ENCODE results near the gene SLC25A52. TPM values are rescaled to one million over a fixed set of nuclear protein-coding genes. Genes with fewer than 3 reads are reported as not detected.
"Not testable (repeated sequence)": the region's sequence is repeated elsewhere in the genome, so short reads cannot be mapped to it uniquely, and the experiment has no call there.

Gene SLC25A52, protein sequence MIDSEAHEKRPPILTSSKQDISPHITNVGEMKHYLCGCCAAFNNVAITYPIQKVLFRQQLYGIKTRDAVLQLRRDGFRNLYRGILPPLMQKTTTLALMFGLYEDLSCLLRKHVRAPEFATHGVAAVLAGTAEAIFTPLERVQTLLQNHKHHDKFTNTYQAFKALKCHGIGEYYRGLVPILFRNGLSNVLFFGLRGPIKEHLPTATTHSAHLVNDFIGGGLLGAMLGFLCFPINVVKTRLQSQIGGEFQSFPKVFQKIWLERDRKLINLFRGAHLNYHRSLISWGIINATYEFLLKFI
- total RNA-seq (not detected), total RNA-seq (0 reads per million in 2 donors)

GRCh38 chr18:31760695-31761094 is at the start of gene SLC25A52:
Gene SLC25A52 (minus strand): TSS chr18:31760880. CDS start chr18:31760661, 219 bp downstream.
- ATAC-seq (no peak), DNase-seq (no peak)
- Mint-ChIP-seq H3K27ac (no peak within 1 kb of the TSS), H3K36me3 (ENCODE audit: low read depth) (peaks cover 4% of the 10 kb centered on the region), H3K4me3 (no peak within 1 kb of the TSS), H3K4me1 (no peaks in the 10 kb centered on the region), H3K27me3 (peaks cover 26% of the 10 kb centered on the region)
- H3K9me3 ChIP-seq (ENCODE audit: control insufficient read depth, low read length, poor library complexity, severe bottlenecking): no peaks in the 10 kb centered on the region

DNA sequence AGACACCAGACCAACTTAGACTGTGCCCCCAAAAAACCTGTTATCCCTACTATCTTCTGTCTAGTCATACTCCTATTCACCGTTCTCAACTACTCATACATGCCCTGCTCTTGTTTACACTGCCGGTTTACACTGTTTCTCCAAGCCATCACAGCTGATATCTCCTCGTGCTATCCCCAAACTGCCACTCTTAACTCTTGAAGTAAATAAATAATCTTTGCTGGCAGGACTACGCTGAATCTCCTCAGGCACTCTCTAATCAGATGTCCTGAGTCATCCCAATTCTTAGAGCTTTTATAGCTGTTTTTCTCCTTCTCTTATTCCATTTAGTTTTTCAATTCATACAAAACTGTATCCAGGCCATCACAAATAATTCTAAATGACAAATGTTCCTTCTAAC is 48.4 kb upstream of the SLC25A52 start:
- H3K4me1 Mint-ChIP-seq; H3K9me3 ChIP-seq (ENCODE audit: control insufficient read depth, low read length, poor library complexity, severe bottlenecking); DNase-seq; H3K36me3 Mint-ChIP-seq (ENCODE audit: low read depth); ATAC-seq; H3K4me3 Mint-ChIP-seq; H3K27me3 Mint-ChIP-seq; H3K27ac Mint-ChIP-seq: not testable (repeated sequence)

DNA sequence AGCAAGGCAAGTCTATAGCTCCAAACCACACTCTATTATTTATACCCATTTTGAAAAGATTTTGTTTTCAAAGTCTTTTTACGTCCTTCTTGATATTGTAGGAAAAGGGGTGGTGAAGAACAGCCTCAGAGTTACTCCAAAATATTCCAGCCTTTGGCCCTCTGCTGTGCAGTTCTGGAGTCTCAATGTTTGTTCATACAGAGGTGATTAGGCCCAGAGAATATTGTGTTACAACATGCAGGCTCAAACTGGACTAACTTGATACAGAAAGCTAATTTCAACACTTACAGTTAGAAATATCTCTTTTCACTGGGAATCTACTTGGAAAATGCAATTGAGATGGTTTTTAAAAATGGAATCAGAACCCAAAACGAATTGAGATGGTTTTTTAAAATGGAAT is 40.4 kb upstream of the SLC25A52 start:
- no peaks in the 10 kb centered on the region for H3K36me3 Mint-ChIP-seq (ENCODE audit: low read depth)
- H3K27ac Mint-ChIP-seq: no peak overlapping the region
- H3K9me3 ChIP-seq (ENCODE audit: control insufficient read depth, low read length, poor library complexity, severe bottlenecking): no peaks in the 10 kb centered on the region
- H3K4me3 Mint-ChIP-seq: no peak overlapping the region
- no peaks in the 10 kb centered on the region for H3K27me3 Mint-ChIP-seq
- no peak for ATAC-seq
- no peak for DNase-seq
- H3K4me1 Mint-ChIP-seq: no peaks in the 10 kb centered on the region

GRCh38 chr18:31799257-31799656 is 38.6 kb upstream of the SLC25A52 start:
- H3K9me3 ChIP-seq (ENCODE audit: control insufficient read depth, low read length, poor library complexity, severe bottlenecking); DNase-seq; H3K36me3 Mint-ChIP-seq (ENCODE audit: low read depth); H3K4me1 Mint-ChIP-seq; H3K27ac Mint-ChIP-seq; H3K4me3 Mint-ChIP-seq; ATAC-seq; H3K27me3 Mint-ChIP-seq: not testable (repeated sequence)

DNA sequence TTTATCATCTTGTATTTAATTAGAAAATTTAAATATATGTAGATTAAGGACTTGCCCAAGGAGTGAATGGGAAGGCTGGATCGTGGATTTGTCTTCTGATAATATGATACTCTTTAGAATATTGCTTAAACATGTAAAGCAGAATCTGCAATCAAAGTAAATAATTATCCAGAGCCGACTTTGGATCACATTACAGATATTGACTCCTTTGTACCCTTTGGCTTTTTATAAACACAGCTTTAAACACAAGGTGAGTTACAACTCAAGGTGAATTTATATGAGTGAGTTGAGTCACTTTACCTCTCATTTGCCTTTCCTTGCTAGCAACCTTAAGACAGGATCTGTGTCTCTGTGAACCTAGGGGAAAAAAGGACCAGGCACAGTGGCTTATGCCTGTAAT is 37.7 kb upstream of the SLC25A52 start:
- no peak for ATAC-seq
- peaks cover 1% of the 10 kb centered on the region for H3K4me1 Mint-ChIP-seq
- H3K27ac Mint-ChIP-seq: no peak overlapping the region
- no peaks in the 10 kb centered on the region for H3K9me3 ChIP-seq (ENCODE audit: control insufficient read depth, low read length, poor library complexity, severe bottlenecking)
- H3K27me3 Mint-ChIP-seq: no peaks in the 10 kb centered on the region
- H3K4me3 Mint-ChIP-seq: no peak overlapping the region
- no peaks in the 10 kb centered on the region for H3K36me3 Mint-ChIP-seq (ENCODE audit: low read depth)
- no peak for DNase-seq

- Mint-ChIP-seq H3K27ac (no peak overlapping the region), H3K4me3 (no peak overlapping the region), H3K4me1 (peaks cover 4% of the 10 kb centered on the region), H3K27me3 (no peaks in the 10 kb centered on the region), H3K36me3 (ENCODE audit: low read depth) (no peaks in the 10 kb centered on the region)
- H3K9me3 ChIP-seq (ENCODE audit: control insufficient read depth, low read length, poor library complexity, severe bottlenecking): no peaks in the 10 kb centered on the region
- ATAC-seq: no peak
- no peak for DNase-seq
Observed at GRCh38 chr18:31795747-31796146, 35.1 kb upstream of the SLC25A52 start.

GRCh38 chr18:31793531-31793930 is 32.9 kb upstream of the SLC25A52 start:
- H3K27me3 Mint-ChIP-seq: peaks cover 2% of the 10 kb centered on the region
- H3K9me3 ChIP-seq (ENCODE audit: control insufficient read depth, low read length, poor library complexity, severe bottlenecking): no peaks in the 10 kb centered on the region
- H3K27ac Mint-ChIP-seq: no peak overlapping the region
- no peaks in the 10 kb centered on the region for H3K36me3 Mint-ChIP-seq (ENCODE audit: low read depth)
- no peak overlapping the region for H3K4me3 Mint-ChIP-seq
- H3K4me1 Mint-ChIP-seq: peaks cover 4% of the 10 kb centered on the region
- no peak for DNase-seq
- no peak for ATAC-seq

- DNase-seq: no peak
- Mint-ChIP-seq H3K27ac (no peak overlapping the region), H3K27me3 (peaks cover 6% of the 10 kb centered on the region), H3K36me3 (ENCODE audit: low read depth) (no peaks in the 10 kb centered on the region), H3K4me3 (no peak overlapping the region), H3K4me1 (peaks cover 4% of the 10 kb centered on the region)
- no peaks in the 10 kb centered on the region for H3K9me3 ChIP-seq (ENCODE audit: control insufficient read depth, low read length, poor library complexity, severe bottlenecking)
- ATAC-seq: no peak
Observed at GRCh38 chr18:31792580-31792911, 31.9 kb upstream of the SLC25A52 start.

GRCh38 chr18:31791817-31792579 is 31.3 kb upstream of the SLC25A52 start:
- DNase-seq: no peak
- Mint-ChIP-seq H3K36me3 (ENCODE audit: low read depth) (no peaks in the 10 kb centered on the region), H3K27me3 (peaks cover 11% of the 10 kb centered on the region), H3K27ac (no peak overlapping the region), H3K4me3 (no peak overlapping the region), H3K4me1 (peaks cover 4% of the 10 kb centered on the region)
- no peaks in the 10 kb centered on the region for H3K9me3 ChIP-seq (ENCODE audit: control insufficient read depth, low read length, poor library complexity, severe bottlenecking)
- ATAC-seq: no peak

- Mint-ChIP-seq H3K36me3 (ENCODE audit: low read depth) (peaks cover 2% of the 10 kb centered on the region), H3K4me3 (no peak overlapping the region), H3K4me1 (peaks cover 4% of the 10 kb centered on the region), H3K27ac (no peak overlapping the region), H3K27me3 (peaks cover 16% of the 10 kb centered on the region)
- H3K9me3 ChIP-seq (ENCODE audit: control insufficient read depth, low read length, poor library complexity, severe bottlenecking): no peaks in the 10 kb centered on the region
- no peak for DNase-seq
- ATAC-seq: no peak
Observed at GRCh38 chr18:31789409-31789808, 28.7 kb upstream of the SLC25A52 start.

DNA sequence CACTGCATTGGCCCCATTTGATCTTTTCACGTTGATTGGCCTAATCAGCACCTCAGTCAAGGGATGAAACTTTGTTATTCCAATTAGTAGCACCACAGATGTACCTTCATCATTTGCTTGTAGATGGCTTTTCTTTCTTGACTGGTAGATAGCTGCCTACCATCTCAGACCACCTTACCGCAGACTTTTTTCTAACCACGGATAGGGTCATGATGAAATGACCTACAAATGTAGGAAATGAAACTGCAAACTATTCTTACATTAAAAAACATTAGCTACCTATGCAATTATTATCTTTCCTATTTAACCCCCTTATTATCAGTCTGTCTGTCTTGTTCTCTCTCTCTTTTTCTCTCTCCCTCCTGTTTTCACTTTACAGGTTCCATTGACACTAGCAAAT is 22.4 kb upstream of the SLC25A52 start:
- peaks cover 17% of the 10 kb centered on the region for H3K27me3 Mint-ChIP-seq
- no peak overlapping the region for H3K4me3 Mint-ChIP-seq
- DNase-seq (no peak), ATAC-seq (no peak)
- no peaks in the 10 kb centered on the region for H3K4me1 Mint-ChIP-seq
- H3K9me3 ChIP-seq (ENCODE audit: control insufficient read depth, low read length, poor library complexity, severe bottlenecking): peaks cover 4% of the 10 kb centered on the region
- no peak overlapping the region for H3K27ac Mint-ChIP-seq
- peaks cover 2% of the 10 kb centered on the region for H3K36me3 Mint-ChIP-seq (ENCODE audit: low read depth)

DNA sequence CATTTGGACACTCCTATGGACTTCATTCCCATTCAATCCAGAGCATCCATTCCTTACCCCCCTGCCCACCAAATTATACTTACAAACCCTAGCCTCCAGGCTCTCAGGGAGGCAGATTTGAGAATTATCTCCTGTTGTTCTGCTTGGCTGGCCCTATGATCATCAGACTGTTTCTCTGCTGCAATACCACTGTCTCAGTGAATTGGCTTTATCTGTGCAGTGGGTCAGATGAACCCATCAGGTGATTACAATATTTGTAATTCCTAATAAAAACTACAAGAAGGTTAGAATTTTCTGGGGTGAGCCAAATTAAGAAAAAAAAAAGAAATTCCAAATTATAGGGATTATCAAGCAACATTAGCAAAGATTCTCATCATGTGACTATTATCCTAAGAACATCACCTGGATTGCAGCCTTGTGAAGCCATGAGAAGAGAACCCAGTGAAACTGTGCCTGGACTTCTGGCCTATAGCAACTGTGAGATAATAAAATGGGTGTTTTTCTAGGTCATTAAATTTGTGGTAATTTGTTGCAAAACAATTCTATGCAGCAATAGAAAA is 17.8 kb upstream of the SLC25A52 start:
- H3K36me3 Mint-ChIP-seq (ENCODE audit: low read depth): no peaks in the 10 kb centered on the region
- no peak overlapping the region for H3K27ac Mint-ChIP-seq
- ATAC-seq (no peak), DNase-seq (no peak)
- peaks cover 3% of the 10 kb centered on the region for H3K27me3 Mint-ChIP-seq
- no peak overlapping the region for H3K4me3 Mint-ChIP-seq
- no peaks in the 10 kb centered on the region for H3K4me1 Mint-ChIP-seq
- peaks cover 4% of the 10 kb centered on the region for H3K9me3 ChIP-seq (ENCODE audit: control insufficient read depth, low read length, poor library complexity, severe bottlenecking)

- Mint-ChIP-seq H3K4me3 (no peak overlapping the region), H3K36me3 (ENCODE audit: low read depth) (no peaks in the 10 kb centered on the region), H3K27me3 (no peaks in the 10 kb centered on the region), H3K4me1 (no peaks in the 10 kb centered on the region), H3K27ac (no peak overlapping the region)
- DNase-seq: no peak
- peaks cover 4% of the 10 kb centered on the region for H3K9me3 ChIP-seq (ENCODE audit: control insufficient read depth, low read length, poor library complexity, severe bottlenecking)
- no peak for ATAC-seq
Observed at GRCh38 chr18:31776093-31776492, 15.4 kb upstream of the SLC25A52 start.

Measured in T-helper 17 cell (primary cell).